ENCODE data around the gene ZNF813.

DNA sequence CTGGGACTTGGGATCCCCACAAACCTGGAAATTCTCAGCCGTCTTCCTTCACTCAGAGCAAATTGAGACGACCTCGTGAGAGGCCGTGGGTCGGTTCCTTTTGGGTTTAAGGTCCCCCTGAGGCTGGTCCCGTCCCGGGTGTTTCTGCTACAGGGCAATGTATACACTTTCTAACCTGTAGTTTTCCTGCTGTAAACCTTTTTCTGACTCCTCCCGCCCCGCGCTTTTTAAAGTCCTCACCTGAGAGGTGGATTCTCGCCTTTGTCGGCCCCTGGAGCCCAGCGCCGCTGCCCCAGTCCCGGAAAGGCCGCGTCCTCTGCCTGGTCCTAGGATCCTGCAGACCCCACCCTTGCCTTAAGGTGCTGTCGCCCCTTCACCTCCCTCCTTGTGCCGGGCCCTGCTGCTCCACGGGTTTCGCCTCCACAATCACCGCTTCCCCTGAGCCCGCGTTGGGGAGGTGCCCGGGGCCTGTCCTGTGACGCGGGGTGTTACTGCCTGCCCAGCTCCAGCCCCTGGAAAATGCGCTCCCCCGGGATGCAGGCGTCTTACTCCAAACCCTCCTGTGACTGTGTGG lies 35.4 kb upstream of the ZNF813 start:
- TF ChIP-seq, protein P1, sequence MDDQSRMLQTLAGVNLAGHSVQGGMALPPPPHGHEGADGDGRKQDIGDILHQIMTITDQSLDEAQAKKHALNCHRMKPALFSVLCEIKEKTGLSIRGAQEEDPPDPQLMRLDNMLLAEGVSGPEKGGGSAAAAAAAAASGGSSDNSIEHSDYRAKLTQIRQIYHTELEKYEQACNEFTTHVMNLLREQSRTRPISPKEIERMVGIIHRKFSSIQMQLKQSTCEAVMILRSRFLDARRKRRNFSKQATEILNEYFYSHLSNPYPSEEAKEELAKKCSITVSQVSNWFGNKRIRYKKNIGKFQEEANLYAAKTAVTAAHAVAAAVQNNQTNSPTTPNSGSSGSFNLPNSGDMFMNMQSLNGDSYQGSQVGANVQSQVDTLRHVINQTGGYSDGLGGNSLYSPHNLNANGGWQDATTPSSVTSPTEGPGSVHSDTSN (IDR thresholded peaks at IDR 0.05), result no peak
- TF ChIP-seq POLR2A (IDR thresholded peaks at IDR 0.05; ENCODE audit: low read length) (no peak), FOSL2 (IDR thresholded peaks at IDR 0.05) (no peak), FOSL2 (CRISPR knock-in tag; IDR thresholded peaks at IDR 0.05) (no peak), CHD2 (IDR thresholded peaks at IDR 0.05; ENCODE audit: low read length, partially characterized antibody) (no peak), ESRRA (IDR thresholded peaks at IDR 0.05; ENCODE audit: borderline replicate concordance, low read length) (no peak), NPAS2 (CRISPR knock-in tag; IDR thresholded peaks at IDR 0.05; ENCODE audit: borderline replicate concordance) (no peak), POLR2AphosphoS2 (conservative IDR thresholded peaks at IDR 0.05; ENCODE audit: low read length) (no peak), EHF (CRISPR knock-in tag; IDR thresholded peaks at IDR 0.05) (no peak), ZFP36 (IDR thresholded peaks at IDR 0.05; ENCODE audit: borderline replicate concordance, partially characterized antibody) (no peak), HOXB5 (CRISPR knock-in tag; IDR thresholded peaks at IDR 0.05) (no peak)
- TF ChIP-seq, protein P2, sequence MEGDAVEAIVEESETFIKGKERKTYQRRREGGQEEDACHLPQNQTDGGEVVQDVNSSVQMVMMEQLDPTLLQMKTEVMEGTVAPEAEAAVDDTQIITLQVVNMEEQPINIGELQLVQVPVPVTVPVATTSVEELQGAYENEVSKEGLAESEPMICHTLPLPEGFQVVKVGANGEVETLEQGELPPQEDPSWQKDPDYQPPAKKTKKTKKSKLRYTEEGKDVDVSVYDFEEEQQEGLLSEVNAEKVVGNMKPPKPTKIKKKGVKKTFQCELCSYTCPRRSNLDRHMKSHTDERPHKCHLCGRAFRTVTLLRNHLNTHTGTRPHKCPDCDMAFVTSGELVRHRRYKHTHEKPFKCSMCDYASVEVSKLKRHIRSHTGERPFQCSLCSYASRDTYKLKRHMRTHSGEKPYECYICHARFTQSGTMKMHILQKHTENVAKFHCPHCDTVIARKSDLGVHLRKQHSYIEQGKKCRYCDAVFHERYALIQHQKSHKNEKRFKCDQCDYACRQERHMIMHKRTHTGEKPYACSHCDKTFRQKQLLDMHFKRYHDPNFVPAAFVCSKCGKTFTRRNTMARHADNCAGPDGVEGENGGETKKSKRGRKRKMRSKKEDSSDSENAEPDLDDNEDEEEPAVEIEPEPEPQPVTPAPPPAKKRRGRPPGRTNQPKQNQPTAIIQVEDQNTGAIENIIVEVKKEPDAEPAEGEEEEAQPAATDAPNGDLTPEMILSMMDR (IDR thresholded peaks at IDR 0.05), result no peak
- TF ChIP-seq, protein P3, sequence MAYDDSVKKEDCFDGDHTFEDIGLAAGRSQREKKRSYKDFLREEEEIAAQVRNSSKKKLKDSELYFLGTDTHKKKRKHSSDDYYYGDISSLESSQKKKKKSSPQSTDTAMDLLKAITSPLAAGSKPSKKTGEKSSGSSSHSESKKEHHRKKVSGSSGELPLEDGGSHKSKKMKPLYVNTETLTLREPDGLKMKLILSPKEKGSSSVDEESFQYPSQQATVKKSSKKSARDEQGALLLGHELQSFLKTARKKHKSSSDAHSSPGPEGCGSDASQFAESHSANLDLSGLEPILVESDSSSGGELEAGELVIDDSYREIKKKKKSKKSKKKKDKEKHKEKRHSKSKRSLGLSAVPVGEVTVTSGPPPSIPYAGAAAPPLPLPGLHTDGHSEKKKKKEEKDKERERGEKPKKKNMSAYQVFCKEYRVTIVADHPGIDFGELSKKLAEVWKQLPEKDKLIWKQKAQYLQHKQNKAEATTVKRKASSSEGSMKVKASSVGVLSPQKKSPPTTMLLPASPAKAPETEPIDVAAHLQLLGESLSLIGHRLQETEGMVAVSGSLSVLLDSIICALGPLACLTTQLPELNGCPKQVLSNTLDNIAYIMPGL (CRISPR knock-in tag; IDR thresholded peaks at IDR 0.05; ENCODE audit: borderline replicate concordance), result no peak
- TF ChIP-seq, protein P4, sequence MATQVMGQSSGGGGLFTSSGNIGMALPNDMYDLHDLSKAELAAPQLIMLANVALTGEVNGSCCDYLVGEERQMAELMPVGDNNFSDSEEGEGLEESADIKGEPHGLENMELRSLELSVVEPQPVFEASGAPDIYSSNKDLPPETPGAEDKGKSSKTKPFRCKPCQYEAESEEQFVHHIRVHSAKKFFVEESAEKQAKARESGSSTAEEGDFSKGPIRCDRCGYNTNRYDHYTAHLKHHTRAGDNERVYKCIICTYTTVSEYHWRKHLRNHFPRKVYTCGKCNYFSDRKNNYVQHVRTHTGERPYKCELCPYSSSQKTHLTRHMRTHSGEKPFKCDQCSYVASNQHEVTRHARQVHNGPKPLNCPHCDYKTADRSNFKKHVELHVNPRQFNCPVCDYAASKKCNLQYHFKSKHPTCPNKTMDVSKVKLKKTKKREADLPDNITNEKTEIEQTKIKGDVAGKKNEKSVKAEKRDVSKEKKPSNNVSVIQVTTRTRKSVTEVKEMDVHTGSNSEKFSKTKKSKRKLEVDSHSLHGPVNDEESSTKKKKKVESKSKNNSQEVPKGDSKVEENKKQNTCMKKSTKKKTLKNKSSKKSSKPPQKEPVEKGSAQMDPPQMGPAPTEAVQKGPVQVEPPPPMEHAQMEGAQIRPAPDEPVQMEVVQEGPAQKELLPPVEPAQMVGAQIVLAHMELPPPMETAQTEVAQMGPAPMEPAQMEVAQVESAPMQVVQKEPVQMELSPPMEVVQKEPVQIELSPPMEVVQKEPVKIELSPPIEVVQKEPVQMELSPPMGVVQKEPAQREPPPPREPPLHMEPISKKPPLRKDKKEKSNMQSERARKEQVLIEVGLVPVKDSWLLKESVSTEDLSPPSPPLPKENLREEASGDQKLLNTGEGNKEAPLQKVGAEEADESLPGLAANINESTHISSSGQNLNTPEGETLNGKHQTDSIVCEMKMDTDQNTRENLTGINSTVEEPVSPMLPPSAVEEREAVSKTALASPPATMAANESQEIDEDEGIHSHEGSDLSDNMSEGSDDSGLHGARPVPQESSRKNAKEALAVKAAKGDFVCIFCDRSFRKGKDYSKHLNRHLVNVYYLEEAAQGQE (IDR thresholded peaks at IDR 0.05), result no peak
